ENCODE measurements around the gene SLC35G2.
"Not testable (repeated sequence)": the region's sequence is repeated elsewhere in the genome, so short reads cannot be mapped to it uniquely, and the experiment has no call there.

Gene SLC35G2

DNA sequence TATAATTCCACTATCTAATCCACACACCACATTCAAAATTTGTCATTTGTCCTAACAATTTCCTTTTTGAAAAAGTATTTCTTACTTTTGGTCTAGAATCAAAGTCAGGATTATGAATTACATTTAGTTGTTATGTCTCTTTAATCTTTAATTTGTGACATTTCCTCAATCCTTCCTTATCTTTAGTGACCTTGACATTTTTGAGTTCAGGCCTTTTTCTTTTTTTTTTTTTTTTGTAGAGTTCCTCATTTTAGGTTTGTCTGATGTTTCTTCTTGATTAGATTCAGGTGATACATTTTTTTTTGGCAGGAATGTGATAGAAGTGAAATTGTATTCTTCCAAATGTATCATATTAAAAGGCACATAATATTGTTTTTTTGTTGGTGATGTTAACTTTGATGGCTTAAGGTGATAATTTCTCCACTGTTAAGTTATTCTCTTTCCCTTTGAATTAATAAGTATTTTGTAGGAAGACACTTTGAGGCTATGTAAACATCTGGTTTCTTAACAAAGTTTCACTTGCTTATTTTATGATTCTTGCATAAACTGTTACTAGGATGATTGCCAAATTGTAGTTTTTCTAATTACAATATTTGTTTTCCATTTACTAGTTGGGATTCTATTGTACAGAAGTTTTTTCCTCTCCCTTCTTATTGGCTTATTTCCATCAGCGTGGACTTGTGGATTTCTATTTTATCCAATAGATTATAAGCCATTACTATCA lies 16.3 kb downstream of the SLC35G2 start:
- DNase-seq (ENCODE audit: low spot score), result no peak

- no peak for DNase-seq (ENCODE audit: low spot score)
These were observed 17.0 kb downstream of the SLC35G2 start for GRCh38 chr3:136835813-136836510.

GRCh38 chr3:136836511-136837156 lies 17.7 kb downstream of the SLC35G2 start:
- DNase-seq (ENCODE audit: low spot score), result no peak

- DNase-seq (ENCODE audit: low spot score), result no peak
These were observed 20.0 kb downstream of the SLC35G2 start for GRCh38 chr3:136838641-136839555.

DNA sequence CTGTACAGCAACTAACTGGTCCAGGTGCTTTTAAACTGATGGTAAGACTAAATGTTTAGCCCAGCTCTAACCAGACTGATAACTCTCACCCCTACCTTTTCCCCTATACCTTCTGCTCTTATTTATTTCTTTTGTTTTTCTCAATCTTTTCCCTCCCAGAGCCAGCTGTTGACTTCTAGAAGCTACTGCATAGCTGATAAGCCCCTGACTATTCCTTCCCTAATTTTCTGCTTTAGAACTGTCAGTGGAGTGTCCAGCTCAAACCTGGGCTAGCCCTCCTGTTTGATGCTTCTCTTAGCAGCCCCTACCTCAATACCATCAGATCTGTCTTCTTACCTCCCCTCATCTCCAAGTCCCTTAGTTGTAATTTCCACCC lies 20.6 kb downstream of the SLC35G2 start:
- DNase-seq (ENCODE audit: low spot score), result no peak

GRCh38 chr3:136840252-136840651 lies 21.3 kb downstream of the SLC35G2 start:
- DNase-seq (ENCODE audit: low spot score), result no peak

- no peak for DNase-seq (ENCODE audit: low spot score)
These were observed 23.4 kb downstream of the SLC35G2 start for GRCh38 chr3:136842294-136842693.

- DNase-seq (ENCODE audit: low spot score), result no peak
These were observed 25.8 kb downstream of the SLC35G2 start for GRCh38 chr3:136844724-136845123.

GRCh38 chr3:136852180-136852579 lies 33.3 kb downstream of the SLC35G2 start:
- no peak for DNase-seq (ENCODE audit: low spot score)

DNA sequence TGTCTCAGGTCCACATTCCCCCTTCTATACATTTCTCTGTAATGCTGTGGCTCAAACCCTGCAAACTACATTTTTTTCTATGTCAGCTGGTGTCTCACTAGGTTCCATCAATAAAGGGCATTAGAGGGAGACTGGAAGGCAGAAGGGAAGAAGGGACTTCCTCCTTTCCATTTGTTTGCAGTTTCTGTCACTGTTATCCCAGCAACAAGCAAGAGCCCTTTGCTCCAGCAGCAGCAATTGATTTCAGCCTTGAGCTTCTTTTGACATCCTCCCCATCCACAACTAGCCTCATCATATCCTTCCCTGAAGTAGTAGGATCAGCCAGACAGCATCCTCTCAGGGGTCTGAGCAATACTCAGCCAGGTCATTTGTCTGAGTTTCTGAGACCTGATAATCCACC lies 37.7 kb downstream of the SLC35G2 start:
- DNase-seq (ENCODE audit: low spot score), result no peak

DNA sequence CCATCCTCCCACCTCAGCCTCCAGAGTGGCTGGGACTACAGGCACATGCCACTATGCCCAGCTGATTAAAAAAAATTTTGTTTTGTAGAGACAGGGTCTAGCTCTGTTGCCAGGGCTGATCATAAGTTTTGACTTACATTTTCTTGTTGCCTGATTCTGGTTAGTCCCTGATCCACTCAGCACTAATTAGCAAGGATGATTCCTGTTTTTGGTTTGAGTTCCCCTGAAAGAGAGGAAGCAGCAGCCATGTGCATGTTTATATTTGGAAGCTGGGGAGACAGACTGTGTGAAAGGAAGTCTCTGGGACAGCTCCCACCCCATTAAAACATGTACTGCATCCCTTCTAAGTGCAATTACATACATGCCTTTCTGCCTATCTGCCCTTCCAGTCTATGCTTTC lies 39.5 kb downstream of the SLC35G2 start:
- DNase-seq (ENCODE audit: low spot score), result no peak

DNA sequence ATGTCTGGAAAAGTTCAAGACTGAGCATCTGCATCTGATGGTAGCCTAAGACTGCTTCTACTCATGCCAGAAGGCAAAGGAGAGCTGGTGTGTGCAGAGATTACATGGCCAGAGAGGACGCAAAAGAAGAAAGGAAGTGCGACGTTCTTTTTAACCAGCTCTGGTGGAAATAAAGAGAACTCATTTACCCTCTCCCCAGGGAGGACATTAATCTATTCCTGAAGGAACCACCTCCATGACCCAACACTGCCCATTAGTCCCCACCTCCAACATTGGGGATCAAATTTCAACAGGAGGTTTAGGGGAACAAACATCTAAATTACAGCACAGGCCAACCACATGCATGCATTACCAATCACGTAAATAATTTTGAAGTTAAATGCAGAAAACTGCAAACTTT lies 41.6 kb downstream of the SLC35G2 start:
- peak; percentile 30 for DNase-seq (ENCODE audit: low spot score)

- DNase-seq (ENCODE audit: low spot score), result peak; percentile 97
These were observed 43.1 kb downstream of the SLC35G2 start, which contains the start of gene NCK1 for GRCh38 chr3:136861890-136862616. NCK1 (plus strand) TSS chr3:136862208; CDS start chr3:136928002, 65,794 bp downstream.

GRCh38 chr3:136862617-136863322 lies 43.8 kb downstream of the SLC35G2 start:
- peak; percentile 76 for DNase-seq (ENCODE audit: low spot score)

- no peak for DNase-seq (ENCODE audit: low spot score)
These were observed 50.4 kb downstream of the SLC35G2 start for GRCh38 chr3:136869282-136869681.

DNA sequence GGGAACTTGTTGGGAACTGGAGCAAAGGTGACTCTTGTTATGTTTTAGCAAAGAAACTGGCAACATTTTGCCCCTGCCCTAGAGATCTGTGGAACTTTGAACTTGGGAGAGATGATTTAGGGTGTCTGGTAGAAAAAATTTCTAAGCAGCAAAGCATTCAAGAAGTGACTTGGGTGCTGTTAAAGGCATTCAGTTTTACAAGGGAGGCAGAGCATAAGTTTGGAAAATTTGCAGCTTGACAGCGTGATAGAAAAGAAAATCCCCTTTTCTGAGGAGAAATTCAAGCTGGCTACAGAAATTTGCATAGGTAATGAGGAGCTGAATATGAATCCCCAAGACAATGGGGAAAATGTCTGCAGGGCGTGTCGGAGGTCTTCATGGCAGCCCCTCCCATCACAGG lies 53.3 kb downstream of the SLC35G2 start:
- not testable (repeated sequence) for DNase-seq (ENCODE audit: low spot score)

GRCh38 chr3:136879510-136879909 lies 60.6 kb downstream of the SLC35G2 start:
- not testable (repeated sequence) for DNase-seq (ENCODE audit: low spot score)

- no peak for DNase-seq (ENCODE audit: low spot score)
These were observed 63.6 kb downstream of the SLC35G2 start for GRCh38 chr3:136882571-136882970.

DNA sequence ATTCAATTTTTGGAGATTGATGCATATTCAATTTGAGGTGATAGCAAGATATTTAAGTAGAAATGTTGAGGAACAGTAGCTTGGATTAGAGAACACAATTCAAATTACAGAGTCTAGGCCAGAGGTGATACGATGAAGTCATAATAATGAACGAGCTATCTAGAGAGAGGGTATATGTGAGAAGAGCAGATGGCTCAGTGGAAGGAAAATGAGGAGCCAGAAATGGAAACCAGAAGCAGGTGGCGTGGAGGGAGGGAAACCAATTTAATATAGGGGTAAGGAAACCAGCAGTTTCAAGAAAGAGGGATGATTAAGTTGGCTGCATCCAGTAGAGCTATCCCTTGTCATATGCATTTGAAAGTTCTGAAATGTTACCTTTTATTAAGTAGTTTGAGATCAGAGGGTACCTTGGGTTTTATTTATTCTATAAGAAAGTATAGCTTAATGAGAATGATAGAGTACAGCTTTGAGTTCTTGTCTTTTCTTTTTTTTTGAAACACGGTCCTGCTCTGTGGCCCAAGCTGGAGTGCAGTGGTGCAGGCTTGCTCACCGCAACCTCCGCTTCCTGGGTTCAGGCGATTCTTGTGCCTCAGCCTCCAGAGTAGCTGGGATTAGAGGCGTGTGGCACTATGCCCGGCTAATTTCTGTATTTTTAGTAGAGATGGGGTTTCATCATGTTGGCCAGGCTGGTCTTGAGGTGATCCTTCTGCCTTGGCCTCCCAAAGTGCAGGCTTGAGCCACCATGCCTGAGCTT lies 65.2 kb downstream of the SLC35G2 start:
- DNase-seq (ENCODE audit: low spot score), result no peak

Data from SK-N-DZ (cell line).